GM19193 (cell line): ENCODE data around the gene BRWD1.

Experiments
- POLR2A ChIP-seq: IDR thresholded peaks from 4 replicates; pipeline ENCODE4 v1.6.1; 2011; ENCODE audit not compliant: insufficient read depth, insufficient read length; ENCODE audit errors: extremely low read depth

Gene BRWD1

DNA sequence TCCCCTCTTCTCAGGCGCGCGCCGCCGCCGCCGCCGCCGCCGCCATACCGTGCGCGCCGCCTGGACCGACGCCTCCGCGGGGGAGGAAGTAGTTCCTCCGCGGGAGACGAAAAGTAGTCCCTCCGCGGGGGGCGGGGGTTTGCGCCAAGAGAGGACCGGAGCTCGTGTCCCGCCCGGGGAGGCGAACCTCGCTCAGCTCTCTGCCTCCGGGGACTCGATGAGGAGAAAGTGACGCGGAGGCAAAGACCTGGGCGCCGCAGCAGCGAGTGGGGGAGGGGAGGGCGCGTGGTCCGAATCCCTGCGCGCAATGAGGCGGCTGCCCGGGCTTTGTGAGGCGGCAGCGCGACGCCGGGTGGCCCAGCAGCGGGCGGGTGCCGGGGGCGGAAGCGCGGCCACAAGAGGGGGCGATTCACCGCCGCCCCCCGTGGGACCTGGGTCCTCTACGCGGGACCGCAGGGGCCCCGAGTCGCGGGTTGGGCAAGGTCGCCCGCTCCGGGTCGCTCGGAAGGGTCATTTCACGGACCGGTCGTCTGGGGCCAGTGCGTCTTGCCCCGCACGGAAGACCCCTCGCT lies at the start of gene BRWD1:
Gene BRWD1, minus strand, starts transcription at position 62 of the 572 bp plus-strand sequence. CDS start 141 bp downstream, outside the sequence.
- TF ChIP-seq POLR2A: peak; percentile 67

- TF ChIP-seq POLR2A: no peak
Measured at GRCh38 chr21:39362733-39363132, 49.3 kb upstream of the BRWD1 start.

DNA sequence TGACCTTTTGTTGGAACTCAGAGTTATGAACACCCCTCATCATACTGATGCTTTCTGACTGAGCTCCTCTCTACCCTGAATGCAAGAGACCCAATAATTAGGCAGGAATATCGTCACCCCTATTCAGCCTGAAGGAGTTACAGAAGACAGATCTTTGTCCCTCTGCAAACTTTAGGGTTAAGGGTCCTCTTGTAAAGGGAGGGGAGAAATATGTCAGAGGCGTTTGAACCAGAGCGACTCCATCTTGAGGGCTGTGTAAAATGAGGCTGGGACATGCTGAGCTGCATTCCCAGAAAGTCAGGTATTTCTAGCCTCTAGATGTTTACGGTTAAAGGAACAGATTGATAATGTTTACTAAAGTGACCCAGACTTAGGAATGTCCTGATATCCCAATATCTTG lies 46.0 kb upstream of the BRWD1 start:
- TF ChIP-seq POLR2A: no peak

DNA sequence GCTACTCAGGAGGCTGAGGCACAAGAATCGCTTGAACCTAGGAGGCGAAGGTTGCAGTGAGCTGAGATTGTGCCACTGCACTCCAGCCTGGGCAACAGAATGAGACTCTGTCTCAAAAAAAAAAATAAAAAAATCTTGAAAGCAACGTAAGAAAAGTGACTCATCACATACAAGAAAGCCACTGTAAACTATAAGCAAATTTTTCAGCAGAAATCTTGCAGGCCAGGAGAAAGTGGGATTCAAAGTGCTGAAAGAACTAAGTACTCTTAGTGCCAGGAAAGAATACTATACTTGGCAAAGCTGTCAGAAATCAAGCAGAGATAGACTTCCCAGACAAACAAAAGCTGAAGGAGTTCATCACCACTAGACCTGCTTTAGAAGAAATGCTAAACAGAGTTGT lies 39.9 kb upstream of the BRWD1 start:
- TF ChIP-seq POLR2A: no peak

DNA sequence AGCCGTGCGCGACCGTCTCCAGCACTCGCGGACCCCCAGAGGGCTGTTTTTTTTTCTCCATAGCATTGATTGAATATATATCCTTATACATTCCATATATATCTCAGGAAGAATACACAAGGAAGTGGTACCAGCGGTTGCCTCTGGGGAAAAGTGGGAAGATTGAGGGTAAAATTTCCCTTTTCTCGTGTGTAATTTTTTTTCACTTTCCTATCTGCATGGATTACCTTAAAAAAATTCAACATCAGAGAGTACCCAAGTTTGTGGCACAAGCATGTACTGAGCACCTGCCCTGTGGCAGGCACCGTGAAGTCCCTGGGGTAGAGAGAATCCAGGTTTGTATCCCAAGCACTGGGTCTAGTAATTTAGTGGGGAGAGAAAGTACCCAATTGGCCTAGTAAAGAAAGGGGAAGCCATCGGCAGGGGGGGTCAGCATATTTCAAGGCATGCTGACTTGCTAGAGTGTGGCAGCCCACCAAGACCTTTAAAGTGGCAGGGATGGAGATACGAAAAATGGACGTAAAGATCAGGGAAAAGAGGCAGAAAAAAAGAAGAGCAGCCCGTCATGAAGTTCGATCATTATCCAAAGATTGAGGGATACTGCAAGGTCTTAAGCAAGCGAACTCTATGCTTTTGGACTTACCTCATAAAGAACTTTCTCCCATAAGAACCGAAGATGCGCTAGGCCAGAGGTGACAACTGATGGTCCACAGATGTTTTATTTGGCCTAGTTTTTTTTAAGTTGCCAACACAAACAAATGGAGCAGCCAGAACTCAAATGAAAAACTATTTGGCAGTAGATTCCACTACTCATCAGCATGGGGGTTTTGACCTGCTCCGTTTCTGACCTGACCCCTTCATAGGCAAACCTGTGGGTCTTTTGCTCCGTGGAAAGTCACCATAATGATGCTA lies 36.9 kb upstream of the BRWD1 start:
- TF ChIP-seq POLR2A: no peak

GRCh38 chr21:39349211-39350093 lies 36.0 kb upstream of the BRWD1 start:
- peak; percentile 83 for TF ChIP-seq POLR2A

DNA sequence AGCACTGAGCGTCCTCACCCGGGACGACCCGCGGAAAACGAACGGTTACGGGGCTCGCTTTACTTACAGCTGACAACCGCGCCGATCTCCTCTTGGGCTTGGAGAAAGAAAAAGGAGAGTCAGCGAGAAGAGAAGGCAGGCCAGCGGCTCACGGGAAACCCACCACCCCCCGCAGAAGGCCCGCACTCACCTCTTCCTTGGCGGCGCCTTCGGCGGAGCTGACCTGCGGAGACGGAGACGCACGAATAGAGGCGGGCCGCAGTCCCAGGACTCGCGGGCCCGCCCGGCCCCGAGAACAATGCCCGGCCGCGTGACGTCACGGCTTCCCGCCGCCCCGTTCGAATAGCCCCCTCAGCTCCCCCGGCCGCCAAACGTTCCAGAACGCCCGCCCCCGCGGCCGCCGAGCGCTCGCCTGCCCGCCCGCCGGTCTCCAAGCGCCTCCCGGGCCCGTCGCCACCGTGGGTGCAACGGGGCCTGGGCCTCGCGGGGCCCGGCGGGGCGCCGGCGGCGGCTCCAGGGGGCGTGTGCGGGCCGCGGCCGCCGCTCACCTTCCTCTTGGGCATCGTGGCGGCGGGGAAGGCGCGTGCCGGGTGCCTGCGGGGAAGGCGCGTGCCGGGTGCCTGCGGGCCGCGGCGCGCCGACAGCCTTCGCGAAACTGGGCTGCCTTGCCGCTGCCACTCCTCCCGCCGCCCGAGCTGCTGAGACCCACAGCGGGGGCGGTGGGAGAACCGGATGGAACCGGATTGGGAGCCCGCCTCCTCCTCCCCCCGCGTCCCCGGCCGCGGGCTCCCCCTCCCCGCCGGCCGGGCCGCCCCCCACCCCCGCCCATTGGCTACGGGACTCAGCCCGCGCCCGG lies 35.2 kb upstream of the BRWD1 start, which contains the start of gene HMGN1:
Gene HMGN1, minus strand, starts transcription at position 734 of the 856 bp plus-strand sequence. Its CDS starts 171 bp downstream, at position 563.
- peak; percentile 70 for TF ChIP-seq POLR2A

DNA sequence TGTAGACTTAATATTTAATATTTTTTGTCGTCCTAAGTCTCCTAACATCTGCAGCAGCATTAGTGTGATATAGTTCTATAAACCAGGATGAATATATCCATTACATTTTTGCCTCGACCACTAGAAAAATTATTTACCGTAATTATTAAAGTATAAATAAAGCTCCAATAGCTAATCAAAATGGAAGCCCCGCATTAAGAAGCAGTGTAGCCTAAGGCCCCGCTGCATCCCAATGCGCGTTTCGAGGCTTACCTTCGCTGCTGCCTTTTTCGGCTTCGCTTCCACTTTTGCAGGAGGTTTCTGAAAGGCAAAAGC lies 34.6 kb upstream of the BRWD1 start:
- TF ChIP-seq POLR2A: no peak

DNA sequence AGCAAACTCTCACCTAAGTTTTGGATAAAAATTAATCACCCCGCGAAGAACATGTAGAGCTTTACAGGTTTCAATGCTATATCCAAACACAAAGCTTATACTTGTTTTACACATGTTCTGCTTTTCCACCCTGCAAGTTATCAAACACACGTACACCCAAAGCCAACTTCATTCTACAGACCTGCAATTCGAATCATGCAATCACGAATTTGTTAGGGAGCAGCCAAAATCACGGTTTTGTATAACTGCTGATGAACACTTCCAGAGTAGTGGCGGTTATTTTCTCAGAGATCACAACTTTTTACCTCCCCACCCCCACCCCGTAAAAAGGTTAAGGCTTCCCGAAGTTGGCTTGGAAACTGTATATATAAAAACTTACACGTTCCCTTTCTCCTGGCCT lies 34.1 kb upstream of the BRWD1 start:
- no peak for TF ChIP-seq POLR2A

DNA sequence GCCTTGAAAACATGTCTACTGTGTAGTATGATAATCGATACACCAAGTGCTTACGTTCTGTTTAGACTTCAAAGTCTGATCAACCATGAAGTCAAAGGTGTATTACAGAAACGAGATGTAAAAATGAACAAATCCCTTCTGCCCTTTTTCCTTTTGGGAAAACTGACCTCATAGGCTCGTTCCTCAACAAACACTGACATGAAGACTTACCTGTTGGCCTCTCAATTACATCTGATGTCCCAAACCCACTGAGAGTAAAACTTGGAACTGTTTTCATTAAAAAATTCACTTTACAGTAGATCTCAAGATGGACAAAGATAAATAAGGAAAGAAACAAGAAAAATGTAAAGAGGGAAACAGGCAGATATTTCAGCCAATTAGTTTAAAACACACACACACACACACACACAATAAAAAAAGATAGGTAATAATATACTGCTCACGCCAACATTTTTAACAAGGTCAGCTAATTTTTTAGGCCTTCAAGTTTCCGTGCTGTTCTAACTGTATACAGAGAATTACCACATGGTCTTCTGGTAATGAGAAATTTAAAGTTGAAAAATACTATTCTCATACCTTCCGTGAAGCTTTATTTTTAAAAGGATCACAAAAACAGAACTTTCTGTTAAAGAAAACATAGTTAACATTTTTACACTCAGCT lies 33.4 kb upstream of the BRWD1 start:
- TF ChIP-seq POLR2A: no peak

GRCh38 chr21:39346206-39346605 lies 32.8 kb upstream of the BRWD1 start:
- no peak for TF ChIP-seq POLR2A

DNA sequence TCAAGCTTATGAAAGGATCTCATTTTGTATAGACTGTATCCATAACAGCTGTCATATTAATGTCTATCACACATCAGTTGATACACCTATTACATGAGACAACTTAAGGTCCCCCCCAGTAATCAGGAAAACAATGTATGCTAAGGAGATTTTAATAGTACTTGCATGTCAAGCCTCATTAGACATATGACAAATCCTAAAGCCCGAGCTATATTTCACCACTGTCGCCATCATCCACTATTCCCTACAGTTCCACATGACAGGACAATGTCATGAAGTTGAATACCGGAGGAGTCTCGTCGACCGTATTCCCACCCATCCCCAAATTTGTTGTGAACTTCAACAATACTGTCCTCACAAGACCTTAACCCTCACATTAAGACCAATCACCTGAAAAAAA lies 32.0 kb upstream of the BRWD1 start:
- TF ChIP-seq POLR2A: no peak

- TF ChIP-seq POLR2A: no peak
Measured at GRCh38 chr21:39344848-39345247, 31.4 kb upstream of the BRWD1 start.

- TF ChIP-seq POLR2A: no peak
Measured at GRCh38 chr21:39341249-39341923, 28.0 kb upstream of the BRWD1 start.

DNA sequence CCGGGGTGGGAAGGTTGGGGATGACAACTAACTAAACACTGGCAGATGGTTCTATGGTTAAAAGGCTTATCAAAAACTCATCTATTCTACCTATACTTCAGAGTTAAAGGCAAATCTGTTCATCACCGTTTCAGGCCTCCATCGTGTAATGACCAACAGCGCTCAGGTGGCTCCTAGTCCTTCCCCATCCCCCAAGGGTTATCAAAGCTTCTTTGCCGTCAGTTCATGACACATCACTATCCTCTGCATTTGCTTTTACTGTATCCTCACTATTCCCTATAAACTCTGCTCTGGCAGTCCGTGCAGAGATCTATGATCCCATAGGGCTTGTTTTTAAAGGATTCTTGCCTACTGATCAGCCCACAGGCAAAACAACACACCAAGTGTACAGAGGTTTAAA lies 27.3 kb upstream of the BRWD1 start:
- peak; percentile 9 for TF ChIP-seq POLR2A
